SH-SY5Y (cell line): ENCODE results near the gene CSTB.

Experiments
- GATA2 ChIP-seq: IDR thresholded peaks from 2 replicates; pipeline ENCODE4 v1.6.1; 2011; ENCODE audit warnings: mild to moderate bottlenecking, low read depth, low read length
- GATA3 ChIP-seq: IDR thresholded peaks from 2 replicates; pipeline ENCODE4 v1.6.1; 2011; ENCODE audit warnings: low read depth, mild to moderate bottlenecking, low read length, moderate library complexity

GRCh38 chr21:43824333-43825241, 48.5 kb upstream of the CSTB start:
- TF ChIP-seq GATA3 = no peak
- no peak for TF ChIP-seq GATA2
